Stimulated activated CD4-positive, alpha-beta T cell treated with anti-CD3 and anti-CD28 coated beads, Interleukin-4, amount 100 ng/mL, for 24 hours (primary cell): ENCODE measurements around the gene ARPC2.

Source experiments
- DNase-seq: peaks from one replicate; pipeline ENCODE4 v3.0.0-alpha.2; 2020

The ARPC2 gene

GRCh38 chr2:218291318-218292047 is 74.5 kb downstream of the ARPC2 start:
- DNase-seq: no peak

GRCh38 chr2:218292048-218293014 is 75.3 kb downstream of the ARPC2 start, which contains the start of gene TMBIM1:
Gene TMBIM1 (minus strand): TSS chr2:218292503. CDS start chr2:218282141, 10,362 bp downstream.
- peak; percentile 76 for DNase-seq

- DNase-seq: no peak
These were observed 76.9 kb downstream of the ARPC2 start for GRCh38 chr2:218293715-218294429.

- no peak for DNase-seq
These were observed 77.5 kb downstream of the ARPC2 start for GRCh38 chr2:218294430-218295022.

- no peak for DNase-seq
These were observed 78.0 kb downstream of the ARPC2 start for GRCh38 chr2:218295029-218295428.

GRCh38 chr2:218296200-218296599 is 79.2 kb downstream of the ARPC2 start:
- no peak for DNase-seq

- DNase-seq: no peak
These were observed 79.9 kb downstream of the ARPC2 start for GRCh38 chr2:218296847-218297246.

GRCh38 chr2:218298314-218298875 is 81.4 kb downstream of the ARPC2 start:
- no peak for DNase-seq

- DNase-seq: no peak
These were observed 83.2 kb downstream of the ARPC2 start for GRCh38 chr2:218300141-218300540.

- peak; percentile 91 for DNase-seq
These were observed 84.3 kb downstream of the ARPC2 start for GRCh38 chr2:218301176-218301819.
